HepG2 (cell line): ENCODE measurements around the gene OTOG.

Experiments
- JUND ChIP-seq: sonication (generic); formaldehyde crosslinking; IDR thresholded peaks from 2 replicates; pipeline ENCODE4 v1.8.0; 2022; ENCODE audit warnings: mild to moderate bottlenecking, missing genetic modification reagents
- RFX5 ChIP-seq: IDR thresholded peaks from 2 replicates; pipeline ENCODE4 v1.6.1; 2011; ENCODE audit warnings: low read depth, low read length, improper control_type of control experiment
- SUZ12 ChIP-seq: fragments of 150-350 bp; IDR thresholded peaks from 2 replicates; pipeline ENCODE4 v1.6.1; 2014; ENCODE audit warnings: low read depth, low read length
- ZKSCAN5 ChIP-seq: sonication (generic); formaldehyde crosslinking; IDR thresholded peaks from 2 replicates; pipeline ENCODE4 v1.5.1; 2020; ENCODE audit warnings: mild to moderate bottlenecking, missing genetic modification reagents
- ZNF431 ChIP-seq: sonication (generic); formaldehyde crosslinking; IDR thresholded peaks from 2 replicates; pipeline ENCODE4 v1.9.0; 2022; ENCODE audit warnings: missing genetic modification reagents, low read depth, mild to moderate bottlenecking, borderline replicate concordance
- ZNF792 ChIP-seq: IDR thresholded peaks from 2 replicates; pipeline ENCODE4 v1.6.1; 2016
- TF ChIP-seq, protein P1 (sequence below): sonication (generic); formaldehyde crosslinking; IDR thresholded peaks from 2 replicates; pipeline ENCODE4 v1.4.0; 2020; ENCODE audit warnings: mild to moderate bottlenecking, low read depth, missing genetic modification reagents
- TF ChIP-seq, protein P2 (sequence below), 2 experiments: sonication (generic) in 1 of 2; formaldehyde crosslinking in 1 of 2; IDR thresholded peaks; 2 replicates each; pipeline versions ENCODE4 v1.6.1 to v1.9.0; 2014 to 2022; ENCODE audit warnings: antibody characterized with exemption in 1 of 2, borderline replicate concordance in 1 of 2, inconsistent platforms in 1 of 2, low read depth in 1 of 2, missing genetic modification reagents in 1 of 2
- TF ChIP-seq, protein P3 (sequence below), 2 experiments: sonication (generic) in 1 of 2; formaldehyde crosslinking in 1 of 2; IDR thresholded peaks; 2 replicates each; pipeline versions ENCODE4 v1.5.1 to v1.6.1; 2011 to 2020; ENCODE audit warnings: borderline replicate concordance in 1 of 2, low read depth in 1 of 2, low read length in 1 of 2, mild to moderate bottlenecking in 1 of 2, missing genetic modification reagents in 1 of 2, moderate library complexity in 1 of 2
- TF ChIP-seq, protein P4 (sequence below): sonication (generic); formaldehyde crosslinking; IDR thresholded peaks from 2 replicates; pipeline ENCODE4 v1.4.0; 2020; ENCODE audit warnings: missing genetic modification reagents, borderline replicate concordance

DNA sequence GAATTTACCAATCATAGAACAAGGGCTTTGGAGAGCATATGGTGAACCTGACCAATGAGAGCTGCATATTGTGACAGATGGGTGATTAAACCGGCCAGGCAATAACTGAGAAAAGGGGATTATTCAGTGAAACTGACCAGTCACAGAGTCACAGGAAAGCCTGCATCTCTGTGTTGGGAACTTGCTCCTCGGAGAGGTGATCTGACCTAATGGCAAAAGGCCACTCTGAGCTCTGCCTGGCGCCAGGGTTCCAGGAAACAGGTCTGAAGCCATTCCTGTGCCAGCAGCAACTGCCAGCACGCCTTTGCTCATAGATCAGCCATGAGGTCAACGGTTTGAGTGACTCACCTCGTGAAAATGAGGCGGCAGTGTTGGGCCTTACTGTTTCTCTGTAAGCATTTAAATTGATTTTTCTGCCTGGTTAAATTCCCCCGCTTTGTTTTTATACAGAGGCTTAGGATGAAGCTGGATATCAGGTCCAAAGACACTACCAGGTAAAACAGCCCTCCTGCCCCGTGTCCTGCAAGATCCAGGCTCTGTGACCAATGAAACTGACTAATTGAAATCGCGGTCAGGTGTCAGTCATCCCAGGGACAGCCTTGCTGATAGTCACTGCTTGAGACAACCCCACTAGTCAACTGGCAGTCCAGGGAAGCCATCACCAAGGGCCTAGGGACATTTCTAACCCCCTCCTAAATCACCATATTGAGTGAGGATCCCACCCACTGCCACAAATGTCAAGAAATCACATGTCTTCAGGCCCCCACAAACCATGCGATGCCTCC lies 136.5 kb downstream of the OTOG start:
- TF ChIP-seq, protein P1, sequence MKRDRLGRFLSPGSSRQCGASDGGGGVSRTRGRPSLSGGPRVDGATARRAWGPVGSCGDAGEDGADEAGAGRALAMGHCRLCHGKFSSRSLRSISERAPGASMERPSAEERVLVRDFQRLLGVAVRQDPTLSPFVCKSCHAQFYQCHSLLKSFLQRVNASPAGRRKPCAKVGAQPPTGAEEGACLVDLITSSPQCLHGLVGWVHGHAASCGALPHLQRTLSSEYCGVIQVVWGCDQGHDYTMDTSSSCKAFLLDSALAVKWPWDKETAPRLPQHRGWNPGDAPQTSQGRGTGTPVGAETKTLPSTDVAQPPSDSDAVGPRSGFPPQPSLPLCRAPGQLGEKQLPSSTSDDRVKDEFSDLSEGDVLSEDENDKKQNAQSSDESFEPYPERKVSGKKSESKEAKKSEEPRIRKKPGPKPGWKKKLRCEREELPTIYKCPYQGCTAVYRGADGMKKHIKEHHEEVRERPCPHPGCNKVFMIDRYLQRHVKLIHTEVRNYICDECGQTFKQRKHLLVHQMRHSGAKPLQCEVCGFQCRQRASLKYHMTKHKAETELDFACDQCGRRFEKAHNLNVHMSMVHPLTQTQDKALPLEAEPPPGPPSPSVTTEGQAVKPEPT (CRISPR knock-in tag) = no peak
- TF ChIP-seq, protein P2, sequence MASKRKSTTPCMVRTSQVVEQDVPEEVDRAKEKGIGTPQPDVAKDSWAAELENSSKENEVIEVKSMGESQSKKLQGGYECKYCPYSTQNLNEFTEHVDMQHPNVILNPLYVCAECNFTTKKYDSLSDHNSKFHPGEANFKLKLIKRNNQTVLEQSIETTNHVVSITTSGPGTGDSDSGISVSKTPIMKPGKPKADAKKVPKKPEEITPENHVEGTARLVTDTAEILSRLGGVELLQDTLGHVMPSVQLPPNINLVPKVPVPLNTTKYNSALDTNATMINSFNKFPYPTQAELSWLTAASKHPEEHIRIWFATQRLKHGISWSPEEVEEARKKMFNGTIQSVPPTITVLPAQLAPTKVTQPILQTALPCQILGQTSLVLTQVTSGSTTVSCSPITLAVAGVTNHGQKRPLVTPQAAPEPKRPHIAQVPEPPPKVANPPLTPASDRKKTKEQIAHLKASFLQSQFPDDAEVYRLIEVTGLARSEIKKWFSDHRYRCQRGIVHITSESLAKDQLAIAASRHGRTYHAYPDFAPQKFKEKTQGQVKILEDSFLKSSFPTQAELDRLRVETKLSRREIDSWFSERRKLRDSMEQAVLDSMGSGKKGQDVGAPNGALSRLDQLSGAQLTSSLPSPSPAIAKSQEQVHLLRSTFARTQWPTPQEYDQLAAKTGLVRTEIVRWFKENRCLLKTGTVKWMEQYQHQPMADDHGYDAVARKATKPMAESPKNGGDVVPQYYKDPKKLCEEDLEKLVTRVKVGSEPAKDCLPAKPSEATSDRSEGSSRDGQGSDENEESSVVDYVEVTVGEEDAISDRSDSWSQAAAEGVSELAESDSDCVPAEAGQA (IDR thresholded peaks at IDR 0.05; ENCODE audit: low read depth) = no peak
- TF ChIP-seq, protein P2 (CRISPR knock-in tag; IDR thresholded peaks at IDR 0.05; ENCODE audit: borderline replicate concordance) = no peak
- TF ChIP-seq RFX5 (no peak), ZNF792 (CRISPR knock-in tag) (no peak), ZKSCAN5 (no peak), ZNF431 (CRISPR knock-in tag) (no peak), JUND (0 out of 2 replicates have a peak, but pooled peaks have one; percentile 30), SUZ12 (no peak)
- TF ChIP-seq, protein P3, sequence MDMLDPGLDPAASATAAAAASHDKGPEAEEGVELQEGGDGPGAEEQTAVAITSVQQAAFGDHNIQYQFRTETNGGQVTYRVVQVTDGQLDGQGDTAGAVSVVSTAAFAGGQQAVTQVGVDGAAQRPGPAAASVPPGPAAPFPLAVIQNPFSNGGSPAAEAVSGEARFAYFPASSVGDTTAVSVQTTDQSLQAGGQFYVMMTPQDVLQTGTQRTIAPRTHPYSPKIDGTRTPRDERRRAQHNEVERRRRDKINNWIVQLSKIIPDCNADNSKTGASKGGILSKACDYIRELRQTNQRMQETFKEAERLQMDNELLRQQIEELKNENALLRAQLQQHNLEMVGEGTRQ (IDR thresholded peaks at IDR 0.05; ENCODE audit: low read depth, low read length) = no peak
- TF ChIP-seq, protein P3 (CRISPR knock-in tag; IDR thresholded peaks at IDR 0.05; ENCODE audit: borderline replicate concordance) = no peak
- TF ChIP-seq, protein P4, sequence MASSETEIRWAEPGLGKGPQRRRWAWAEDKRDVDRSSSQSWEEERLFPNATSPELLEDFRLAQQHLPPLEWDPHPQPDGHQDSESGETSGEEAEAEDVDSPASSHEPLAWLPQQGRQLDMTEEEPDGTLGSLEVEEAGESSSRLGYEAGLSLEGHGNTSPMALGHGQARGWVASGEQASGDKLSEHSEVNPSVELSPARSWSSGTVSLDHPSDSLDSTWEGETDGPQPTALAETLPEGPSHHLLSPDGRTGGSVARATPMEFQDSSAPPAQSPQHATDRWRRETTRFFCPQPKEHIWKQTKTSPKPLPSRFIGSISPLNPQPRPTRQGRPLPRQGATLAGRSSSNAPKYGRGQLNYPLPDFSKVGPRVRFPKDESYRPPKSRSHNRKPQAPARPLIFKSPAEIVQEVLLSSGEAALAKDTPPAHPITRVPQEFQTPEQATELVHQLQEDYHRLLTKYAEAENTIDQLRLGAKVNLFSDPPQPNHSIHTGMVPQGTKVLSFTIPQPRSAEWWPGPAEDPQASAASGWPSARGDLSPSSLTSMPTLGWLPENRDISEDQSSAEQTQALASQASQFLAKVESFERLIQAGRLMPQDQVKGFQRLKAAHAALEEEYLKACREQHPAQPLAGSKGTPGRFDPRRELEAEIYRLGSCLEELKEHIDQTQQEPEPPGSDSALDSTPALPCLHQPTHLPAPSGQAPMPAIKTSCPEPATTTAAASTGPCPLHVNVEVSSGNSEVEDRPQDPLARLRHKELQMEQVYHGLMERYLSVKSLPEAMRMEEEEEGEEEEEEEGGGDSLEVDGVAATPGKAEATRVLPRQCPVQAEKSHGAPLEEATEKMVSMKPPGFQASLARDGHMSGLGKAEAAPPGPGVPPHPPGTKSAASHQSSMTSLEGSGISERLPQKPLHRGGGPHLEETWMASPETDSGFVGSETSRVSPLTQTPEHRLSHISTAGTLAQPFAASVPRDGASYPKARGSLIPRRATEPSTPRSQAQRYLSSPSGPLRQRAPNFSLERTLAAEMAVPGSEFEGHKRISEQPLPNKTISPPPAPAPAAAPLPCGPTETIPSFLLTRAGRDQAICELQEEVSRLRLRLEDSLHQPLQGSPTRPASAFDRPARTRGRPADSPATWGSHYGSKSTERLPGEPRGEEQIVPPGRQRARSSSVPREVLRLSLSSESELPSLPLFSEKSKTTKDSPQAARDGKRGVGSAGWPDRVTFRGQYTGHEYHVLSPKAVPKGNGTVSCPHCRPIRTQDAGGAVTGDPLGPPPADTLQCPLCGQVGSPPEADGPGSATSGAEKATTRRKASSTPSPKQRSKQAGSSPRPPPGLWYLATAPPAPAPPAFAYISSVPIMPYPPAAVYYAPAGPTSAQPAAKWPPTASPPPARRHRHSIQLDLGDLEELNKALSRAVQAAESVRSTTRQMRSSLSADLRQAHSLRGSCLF (CRISPR knock-in tag) = no peak
